HG03060 (cell line): ENCODE results near the gene FBF1.
"Not testable (repeated sequence)": the region's sequence is repeated elsewhere in the genome, so short reads cannot be mapped to it uniquely, and the experiment has no call there.

Experiments used
- ATAC-seq: cut with Tn5 transposase; IDR thresholded peaks from one replicate; pipeline ENCODE4 v1.9.1; 2021; ENCODE audit warnings: low read depth, moderate number of reproducible peaks; ENCODE audit not compliant: unreplicated experiment

Gene FBF1, protein sequence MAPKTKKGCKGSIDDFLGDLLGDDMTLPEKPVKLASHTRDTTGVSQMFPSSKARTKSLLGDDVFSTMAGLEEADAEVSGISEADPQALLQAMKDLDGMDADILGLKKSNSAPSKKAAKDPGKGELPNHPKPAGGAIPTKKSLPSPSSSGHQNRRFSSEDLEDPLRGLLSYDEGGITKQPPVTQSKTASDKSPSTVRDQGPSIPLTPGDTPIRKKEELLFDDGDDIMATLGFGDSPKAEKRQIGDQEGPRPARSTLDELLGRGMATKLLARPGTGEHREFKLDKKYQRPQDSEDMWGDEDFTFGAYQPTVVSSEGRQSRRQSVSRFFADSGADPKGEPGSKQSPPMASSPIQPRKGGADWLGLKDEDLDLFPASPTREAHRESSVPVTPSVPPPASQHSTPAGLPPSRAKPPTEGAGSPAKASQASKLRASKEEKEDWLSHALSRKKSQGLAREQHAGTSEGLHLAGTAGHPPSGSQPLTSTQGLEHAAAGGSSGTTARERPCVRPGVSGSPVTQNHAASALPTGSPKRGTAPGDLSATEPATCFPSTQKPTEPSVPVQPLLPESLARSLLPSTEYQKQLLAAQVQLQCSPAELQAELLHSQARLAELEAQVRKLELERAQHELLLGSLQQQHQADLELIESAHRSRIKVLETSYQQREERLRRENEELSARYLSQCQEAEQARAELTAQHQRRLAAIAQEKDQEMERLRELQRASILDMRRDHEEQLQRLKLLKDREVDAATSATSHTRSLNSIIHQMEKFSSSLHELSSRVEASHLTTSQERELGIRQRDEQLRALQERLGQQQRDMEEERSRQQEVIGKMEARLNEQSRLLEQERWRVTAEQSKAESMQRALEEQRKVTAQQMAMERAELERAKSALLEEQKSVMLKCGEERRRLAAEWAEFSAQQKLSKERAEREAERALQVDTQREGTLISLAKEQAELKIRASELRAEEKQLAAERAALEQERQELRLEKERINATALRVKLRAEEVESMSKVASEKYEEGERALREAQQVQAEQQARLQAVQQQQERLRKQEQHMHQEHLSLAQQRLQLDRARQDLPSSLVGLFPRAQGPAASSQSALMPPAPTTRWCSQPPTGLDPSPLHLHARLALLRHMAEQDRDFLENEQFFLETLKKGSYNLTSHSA

DNA sequence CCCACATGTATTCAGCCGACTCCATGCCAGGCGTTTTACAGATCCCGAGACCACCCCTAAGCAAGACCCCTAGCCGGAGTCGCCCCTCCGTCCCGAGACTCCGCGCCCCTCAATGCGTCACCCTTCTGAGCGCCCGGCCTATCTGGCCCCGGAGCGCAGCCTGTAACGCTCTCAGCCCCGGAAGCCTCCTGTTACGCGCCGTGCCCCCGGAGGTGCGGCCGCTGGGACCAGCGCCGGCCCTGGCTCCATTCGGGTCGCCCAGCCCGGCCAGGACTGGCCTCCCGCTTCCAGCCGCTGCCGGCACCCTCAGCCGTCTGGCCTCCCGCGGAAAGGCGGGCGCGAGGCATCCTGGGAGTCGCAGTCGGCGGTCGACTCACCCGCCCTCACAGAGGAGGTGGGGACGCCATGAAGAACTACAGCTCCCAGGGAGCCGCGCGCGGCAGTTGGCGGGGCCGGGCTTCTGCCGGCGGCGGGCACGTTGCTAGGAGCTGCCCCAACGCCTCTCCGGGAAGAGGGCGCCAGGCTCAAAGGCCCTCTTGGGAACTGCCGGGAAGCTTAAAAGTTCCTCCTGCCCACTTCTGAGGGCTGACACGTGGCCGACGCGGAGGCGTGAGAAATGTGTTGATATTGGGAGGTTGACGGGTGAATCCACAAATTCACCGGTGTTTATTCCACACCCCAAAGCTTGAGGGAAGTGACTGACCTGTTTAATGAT, at the start of gene FBF1:
Gene FBF1, minus strand, starts transcription at position 316 of the 715 bp plus-strand sequence. CDS start 2,893 bp downstream, outside the sequence.
- ATAC-seq = peak; percentile 79

DNA sequence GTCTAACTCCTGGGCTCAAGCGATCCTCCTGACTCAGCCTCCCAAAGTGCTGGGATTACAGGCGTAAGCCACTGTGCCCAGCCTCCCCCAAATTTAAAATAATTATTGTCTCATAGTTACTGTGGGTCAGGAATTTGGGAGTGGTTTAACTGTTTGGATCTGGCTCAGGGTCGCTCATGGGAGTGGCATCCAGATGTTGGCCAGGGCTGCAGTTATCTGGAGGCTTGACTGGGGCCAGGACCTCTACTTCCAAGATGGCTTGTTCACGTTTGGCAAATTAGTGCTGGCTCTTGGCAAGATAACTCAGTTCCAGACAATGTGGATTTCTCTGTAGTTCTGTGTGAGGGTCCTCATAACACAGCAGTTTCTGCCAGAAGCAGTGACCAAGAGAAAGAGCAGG, 46.2 kb upstream of the FBF1 start:
- ATAC-seq = no peak

DNA sequence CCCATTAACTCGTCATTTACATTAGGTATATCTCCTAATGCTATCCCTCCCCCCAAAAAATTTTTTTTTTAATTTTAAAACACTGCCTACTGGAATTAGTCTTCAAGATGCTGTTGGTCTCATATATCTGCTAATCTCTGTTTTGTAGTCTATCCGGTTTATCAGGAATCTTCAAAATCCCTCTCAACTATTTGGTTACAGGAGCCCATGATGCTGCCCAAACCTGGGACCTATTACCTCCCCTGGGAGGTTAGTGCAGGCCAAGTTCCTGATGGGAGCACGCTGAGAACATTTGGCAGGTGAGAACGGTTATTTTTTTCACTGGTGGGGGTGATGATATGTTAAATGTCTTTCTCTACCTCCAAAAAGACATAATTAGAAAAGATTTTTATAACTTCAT, 45.1 kb upstream of the FBF1 start:
- no peak for ATAC-seq

DNA sequence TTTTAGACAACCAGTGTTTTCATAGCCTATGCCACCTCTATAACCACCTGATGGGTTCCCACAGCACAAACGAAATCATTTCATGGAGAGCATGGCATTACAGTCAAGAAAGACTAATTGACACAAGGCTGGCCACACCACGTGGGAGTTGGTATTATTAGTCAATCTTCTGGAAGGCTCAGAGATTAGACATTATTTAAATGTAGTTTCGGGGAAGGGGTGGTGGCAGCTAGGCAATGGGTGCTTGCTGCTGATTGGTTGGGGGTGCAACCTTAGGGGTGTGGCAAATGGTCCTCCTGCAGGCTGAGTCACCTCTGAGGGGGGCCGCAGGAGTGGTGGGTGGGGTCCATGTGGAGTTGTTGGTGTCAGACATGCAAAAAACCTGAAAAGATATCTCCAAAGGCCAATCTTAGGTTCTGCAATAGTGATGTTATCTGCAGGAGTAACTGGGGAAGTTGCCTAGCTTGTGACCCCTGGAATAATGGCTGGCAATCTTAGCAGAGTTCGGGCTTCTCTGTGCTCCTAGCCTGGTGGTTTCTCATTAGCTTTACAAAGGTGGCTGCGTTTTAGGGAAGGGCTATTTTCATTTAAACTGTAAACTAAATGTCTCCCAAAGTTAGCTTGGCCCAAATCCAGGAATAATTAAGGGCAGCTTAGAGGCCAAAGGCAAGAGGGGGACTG, 42.8 kb upstream of the FBF1 start:
- ATAC-seq = no peak

DNA sequence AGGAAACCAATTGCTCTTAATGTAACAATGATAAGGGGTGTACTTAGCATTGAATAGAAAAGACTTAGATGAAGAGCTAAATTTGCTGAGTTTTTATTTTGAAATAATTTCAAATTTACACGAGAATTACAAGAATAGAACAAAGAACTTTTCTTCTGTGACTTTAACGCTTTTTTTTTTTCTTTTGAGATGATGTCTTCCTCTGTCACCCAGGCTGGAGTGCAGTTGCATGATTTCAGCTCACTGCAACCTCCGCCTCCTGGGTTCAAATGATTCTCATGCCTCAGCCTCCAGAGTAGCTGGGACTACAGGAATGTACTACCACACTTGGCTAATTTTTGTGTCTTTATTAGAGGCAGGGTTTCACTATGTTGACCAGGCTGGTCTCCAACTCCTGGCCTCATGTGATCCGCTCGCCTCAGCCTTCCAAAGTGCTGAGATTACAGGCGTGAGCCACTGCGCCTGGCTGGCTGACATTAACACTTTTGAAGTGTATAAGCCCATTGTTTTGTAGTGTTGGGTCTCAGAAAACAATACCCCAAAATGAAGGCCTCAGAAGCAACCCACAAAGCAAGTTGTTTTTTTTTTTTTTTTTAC, 40.3 kb upstream of the FBF1 start:
- no peak for ATAC-seq

DNA sequence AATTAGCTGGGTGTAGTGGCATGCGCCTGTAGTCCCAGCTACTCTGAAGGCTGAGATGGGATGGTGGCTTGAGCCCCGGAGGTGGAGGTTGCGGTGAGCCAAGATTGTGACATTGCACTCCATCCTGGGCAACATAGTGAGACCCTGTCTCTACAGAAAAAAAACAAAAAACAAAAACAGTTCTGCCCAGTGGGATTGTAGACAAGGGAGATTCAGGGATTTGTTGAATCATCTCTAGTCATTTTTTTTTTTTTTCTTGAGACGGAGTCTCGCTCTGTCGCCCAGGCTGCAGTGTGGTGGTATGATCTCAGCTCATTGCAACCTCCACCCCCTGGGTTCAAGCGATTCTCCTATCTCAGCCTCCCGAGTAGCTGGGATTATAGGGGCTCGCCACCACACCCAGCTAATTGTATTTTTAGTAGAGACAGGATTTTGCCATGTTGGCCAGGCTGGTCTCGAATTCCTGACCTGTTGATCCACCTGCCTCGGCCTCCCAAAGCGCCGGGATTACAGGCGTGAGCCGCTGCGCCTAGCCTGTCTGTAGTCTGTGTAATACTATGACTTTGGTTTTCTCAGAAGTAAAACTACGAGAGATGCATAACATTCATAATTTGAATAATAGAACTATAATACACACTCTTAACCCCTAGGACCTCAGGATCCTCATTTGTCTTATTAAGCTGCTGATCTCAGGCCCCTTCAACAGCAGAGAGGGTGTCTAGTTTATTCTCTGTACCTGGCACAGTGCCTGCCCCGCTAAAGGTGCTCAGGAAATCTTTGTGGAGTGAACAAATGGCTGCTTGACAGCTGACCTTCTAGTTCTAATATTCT, 39.6 kb upstream of the FBF1 start:
- ATAC-seq = no peak

DNA sequence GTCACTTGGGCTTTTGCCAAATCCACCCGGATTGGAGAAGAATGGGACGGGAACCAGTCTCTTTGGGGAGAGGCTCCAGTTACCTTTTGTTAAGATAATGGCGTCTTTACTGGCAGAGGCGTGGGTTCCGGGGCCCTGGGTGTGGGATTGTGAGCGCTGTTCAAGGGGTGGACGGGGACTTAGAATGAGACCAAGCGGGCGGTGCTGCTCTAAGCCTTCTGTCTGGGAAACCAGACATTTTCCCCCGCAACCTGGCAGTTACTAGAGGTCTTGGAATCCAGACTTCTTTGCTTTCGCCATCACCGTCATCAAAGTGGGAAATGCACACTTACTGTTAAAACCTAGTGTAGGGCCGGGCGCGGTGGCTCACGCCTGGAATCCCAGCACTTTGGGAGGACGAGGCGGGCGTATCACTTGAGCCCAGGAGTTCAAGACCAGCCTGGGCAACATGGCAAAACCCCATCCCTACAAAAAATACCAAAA, 38.9 kb upstream of the FBF1 start:
- no peak for ATAC-seq

DNA sequence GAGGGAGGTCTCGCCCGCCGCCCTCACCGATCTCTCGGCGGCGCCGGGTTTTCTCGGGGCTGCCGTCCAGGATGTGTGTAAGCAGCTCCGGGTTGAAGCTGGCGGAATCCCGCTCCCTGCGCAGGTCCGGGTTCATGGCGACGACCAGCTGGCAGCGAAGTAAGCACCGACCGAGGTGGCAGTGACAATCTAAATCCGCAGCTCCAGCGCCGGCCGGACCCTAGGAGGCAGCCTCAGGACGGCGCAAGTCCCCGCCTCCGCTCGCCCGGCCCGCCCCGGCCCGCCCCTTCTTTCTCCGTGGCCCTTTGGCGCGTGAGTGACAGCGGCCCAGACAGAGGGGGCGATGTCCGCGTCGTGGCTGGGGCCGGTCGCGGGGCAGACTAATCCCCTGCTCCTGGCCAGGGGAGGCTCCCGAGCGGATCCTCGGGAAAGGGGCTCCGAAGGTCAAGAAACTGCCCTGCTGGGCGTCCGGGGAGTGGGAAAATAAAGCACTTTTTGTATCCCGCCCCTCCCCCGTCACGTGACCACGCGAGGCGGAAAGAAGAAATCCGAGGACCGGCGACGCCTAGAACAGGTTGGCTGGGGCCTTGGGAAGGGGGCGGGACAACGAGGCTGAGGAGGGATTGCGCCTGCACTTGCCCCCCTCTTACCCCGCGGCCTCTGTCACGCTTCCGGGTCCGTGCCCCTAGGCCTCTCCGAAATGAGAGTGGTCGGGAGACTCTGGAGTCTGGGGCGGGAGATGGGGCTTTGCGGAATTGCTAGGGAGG, 38.3 kb upstream of the FBF1 start, which contains the start of the genes ACOX1 and TEN1:
Gene ACOX1, minus strand, starts transcription at position 229 of the 767 bp plus-strand sequence. Its CDS starts 93 bp downstream, at position 136.
Gene TEN1, plus strand, starts transcription at position 303 of the 767 bp plus-strand sequence. CDS start 6,953 bp downstream, outside the sequence.
- ATAC-seq = peak; percentile 76

DNA sequence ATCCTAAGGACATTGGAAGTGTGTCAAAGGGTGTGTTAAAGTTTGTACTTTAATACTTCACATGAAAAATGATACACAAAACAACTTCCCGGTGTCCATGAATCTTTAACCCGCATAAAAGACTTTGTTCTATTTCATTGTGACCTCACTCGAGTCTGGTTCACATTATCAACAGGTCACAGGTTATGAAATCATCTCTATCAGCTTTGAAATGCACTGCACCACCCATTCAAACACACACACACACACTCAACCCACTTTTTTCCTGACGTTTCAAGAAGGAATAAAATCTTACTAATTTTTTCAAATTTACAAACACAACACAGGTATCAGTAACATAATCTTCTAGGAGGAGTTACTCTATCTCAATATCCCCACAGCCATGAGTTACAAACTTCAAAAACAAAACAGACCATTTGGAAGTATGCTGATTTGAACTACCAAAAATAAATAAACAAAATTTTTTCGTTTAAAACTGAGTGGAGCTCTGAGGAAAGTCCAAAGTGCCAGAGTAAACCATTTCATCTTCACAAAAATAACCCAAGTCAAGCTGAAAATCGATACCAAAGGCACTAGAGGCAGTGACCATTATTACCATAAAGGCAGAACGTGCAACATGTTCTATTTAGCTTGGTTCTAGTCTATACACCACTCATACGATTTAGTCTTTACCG, 35.5 kb upstream of the FBF1 start:
- no peak for ATAC-seq

DNA sequence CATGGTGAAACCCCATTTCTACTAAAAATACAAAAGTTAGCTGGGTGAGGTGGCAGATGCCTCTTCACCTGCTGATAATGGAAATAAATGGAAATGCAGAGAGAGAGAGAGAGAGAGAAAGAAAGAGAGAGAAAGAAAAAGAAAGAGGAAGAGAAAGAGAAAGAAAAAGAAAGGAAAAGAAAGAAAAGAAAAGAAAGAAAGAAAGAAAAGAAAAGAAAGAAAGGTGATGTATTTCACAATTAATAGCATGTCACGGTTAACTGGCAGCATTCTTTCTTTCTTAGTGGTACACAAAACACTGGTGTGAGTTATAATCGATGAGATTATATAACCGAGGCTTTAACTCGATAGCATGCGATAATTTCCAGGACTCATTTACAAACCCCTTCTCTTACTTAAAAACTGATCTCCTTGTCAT, 34.9 kb upstream of the FBF1 start:
- ATAC-seq = no peak

DNA sequence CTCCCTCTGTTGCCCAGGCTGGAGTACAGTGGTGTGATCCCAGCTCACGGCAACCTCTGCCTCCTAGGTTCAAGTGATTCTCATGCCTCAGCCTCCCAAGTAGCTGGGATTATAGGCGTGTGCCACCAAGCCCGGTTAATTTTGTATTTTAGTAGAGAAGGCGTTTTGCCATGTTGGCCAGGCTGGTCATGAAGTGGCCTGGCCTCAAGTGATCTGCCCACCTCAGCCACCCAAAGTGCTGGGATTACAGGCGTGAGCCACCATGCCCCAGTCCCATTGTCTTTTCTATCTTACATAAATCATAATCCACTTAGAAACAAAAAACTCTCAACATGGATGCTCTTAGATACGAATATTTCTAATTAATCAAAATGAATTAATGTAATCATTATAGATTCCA, 34.3 kb upstream of the FBF1 start:
- ATAC-seq = not testable (repeated sequence)

DNA sequence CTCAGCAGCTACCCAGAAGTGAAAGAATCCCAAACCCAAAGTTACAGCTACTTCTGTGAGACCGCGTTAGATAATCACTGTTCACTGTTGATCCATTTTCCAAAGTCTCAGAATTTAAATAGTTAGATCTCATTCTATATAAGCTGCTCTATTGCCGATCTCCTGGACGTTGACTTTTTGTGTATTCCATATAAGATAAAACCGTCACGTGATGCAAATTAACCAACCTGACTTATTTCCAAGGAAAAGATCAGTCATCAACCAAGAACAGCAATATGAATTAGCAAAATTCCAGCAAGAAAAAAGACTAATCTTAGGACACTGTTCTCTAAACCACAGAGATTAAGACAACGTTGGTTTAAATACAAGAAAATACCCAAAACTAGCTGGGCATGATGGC, 29.8 kb upstream of the FBF1 start:
- ATAC-seq = no peak

DNA sequence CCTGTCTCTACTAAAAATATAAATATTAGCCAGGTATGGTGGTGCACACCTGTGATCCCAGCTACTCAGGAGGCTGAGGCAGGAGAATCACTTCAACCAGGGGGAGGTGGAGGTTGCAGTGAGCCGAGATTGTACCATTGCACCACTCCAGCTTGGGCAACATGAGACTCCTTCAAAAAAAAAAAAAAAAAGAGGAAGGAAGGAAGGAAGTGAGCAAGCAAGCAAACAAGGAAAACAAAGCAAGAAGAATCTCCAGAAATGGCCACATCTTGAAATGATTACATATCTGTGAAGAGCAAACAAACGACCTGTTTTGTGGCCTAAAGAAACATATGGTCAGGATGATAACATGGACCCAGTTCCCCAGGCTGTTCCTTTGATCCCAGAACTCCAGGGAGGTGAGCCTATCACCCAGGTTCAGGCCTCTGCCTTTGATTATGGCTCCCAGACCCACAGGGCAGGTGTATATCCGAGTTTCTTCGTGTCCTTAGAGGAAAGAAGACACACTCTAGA, 29.2 kb upstream of the FBF1 start:
- ATAC-seq = no peak

DNA sequence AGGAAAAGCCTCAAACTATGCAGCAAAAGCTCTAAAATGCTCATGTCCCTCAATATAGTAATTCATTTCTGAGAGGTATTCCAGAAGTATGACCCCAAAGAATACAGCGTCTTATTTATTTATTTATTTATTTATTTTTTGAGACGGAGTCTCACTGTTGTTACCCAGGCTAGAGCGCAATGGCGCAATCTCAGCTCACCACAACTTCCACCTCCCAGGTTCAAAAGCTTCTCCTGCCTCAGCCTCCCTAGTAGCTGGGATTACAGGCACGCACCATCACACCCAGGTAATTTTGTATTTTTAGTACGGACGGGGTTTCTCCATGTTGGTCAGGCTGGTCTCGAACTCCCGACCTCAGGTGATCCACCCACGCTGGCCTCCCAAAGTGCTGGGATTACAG, 28.2 kb upstream of the FBF1 start:
- ATAC-seq = not testable (repeated sequence)

DNA sequence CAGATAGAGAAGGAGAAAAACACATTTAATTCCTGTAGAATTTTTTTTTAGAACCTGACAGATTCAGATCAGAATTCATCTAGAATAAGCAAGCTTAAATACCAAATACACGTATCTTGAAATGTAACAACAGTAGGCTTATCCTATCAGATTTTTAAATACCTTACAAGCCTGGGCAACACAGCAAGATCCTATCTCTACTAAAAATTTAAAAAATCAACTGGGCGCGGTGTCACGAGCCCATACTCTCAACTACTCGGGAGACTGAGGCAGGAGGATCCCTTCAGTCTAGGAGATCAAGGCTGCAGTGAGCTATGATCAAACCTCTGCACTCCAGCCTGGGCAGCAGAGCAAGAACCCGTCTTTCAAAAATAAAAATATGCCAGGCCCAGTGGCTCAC, 24.6 kb upstream of the FBF1 start:
- ATAC-seq = no peak

DNA sequence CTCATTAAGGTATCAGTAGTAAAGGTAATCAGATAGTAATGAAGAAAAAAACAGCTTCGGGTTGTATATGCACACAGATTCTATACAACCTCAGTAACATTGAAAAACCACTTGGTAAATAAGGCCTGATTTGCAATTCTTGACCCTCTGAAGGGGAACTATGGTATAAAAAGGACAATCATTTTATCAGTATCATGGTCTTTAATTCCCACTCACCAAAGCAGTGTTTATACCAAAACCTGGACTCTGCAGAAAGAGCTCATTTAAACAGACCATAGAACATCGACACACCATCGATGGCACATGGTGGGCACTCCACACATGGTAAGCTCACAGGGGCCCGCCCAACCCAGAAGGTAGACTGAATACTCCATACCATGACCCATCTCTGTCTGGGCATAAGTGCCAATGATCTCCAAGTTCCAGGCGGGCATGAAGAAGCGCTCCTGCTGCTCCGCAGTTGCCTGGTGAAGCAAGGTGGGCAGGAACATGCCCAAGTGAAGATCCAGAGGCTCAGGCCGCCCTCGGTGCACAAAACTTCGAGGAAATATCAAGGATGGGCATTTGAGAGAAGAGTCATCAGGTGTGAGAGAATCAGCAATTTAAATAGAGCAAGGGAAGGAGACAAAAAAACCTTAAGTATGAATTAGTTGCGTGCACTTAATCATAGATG, 19.1 kb upstream of the FBF1 start:
- no peak for ATAC-seq
